NCI-H187 treated with DMSO at 0.1 percent for 48 hours (cell line): Measurements from ENCODE around the gene UNC5C.

Experiments
- DNase-seq: peaks from one replicate; lab custom pipeline; 2025; lab: John Stamatoyannopoulos, UW

Gene UNC5C

DNA sequence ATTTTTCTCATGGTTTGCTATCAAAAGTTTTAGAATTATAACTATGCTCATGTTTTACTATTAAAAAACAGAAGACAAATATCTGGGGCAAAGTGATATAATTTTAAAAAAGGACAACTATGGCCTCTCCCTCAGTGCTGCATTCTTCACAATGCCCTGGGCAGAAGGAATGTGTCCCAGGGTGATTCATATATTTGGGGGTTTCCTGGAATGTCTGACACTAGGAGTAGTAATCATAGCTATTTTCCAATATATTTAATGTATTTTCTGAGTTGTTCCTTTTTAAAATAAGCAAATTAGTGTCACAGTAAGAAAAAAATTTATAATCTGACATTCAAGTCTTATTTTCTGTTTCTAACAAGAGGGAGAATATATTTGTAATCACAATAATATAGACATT is 281.7 kb downstream of the UNC5C start:
- no peak for DNase-seq

DNA sequence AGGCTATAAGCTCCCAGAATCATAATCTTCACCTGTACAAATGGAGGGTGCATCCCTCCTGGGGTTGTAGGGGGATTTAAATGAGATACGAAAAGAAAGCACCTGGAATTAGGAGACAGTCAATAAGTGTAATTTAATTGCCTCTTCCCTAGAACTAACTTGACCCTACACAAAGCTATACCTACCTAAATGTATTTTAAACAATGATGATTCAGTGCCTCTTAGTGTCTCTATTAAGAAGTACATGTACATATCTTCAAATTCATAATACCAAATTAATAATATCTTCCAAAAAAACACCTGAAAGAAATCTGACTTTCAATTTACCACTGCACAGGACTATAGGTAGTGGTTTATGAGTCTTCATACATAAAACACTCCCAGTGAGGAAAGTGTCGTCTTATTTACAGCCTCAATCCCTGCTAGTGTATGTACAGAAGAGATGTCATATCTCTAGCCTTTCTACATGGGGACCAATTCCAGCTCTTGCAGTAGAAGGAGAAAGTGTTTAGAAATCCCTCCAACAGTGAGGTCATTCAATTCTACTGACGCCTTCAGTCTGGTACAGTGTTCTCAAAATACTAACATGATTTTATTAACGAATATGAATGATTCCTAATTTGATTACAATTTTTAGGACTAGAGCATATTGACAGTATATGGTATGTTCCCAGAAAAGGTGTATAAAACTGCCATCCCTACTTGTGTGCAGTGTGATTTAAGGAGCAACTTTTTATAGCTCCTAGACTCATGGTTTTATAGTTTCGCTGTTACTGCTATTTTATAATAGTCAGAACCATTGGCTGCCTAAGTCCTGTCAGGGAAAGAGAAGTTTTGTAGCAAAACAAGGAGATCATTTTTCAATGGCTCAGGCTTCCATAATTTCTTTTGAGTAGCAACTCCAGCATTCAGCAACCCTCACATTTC is 282.7 kb downstream of the UNC5C start:
- no peak for DNase-seq

DNA sequence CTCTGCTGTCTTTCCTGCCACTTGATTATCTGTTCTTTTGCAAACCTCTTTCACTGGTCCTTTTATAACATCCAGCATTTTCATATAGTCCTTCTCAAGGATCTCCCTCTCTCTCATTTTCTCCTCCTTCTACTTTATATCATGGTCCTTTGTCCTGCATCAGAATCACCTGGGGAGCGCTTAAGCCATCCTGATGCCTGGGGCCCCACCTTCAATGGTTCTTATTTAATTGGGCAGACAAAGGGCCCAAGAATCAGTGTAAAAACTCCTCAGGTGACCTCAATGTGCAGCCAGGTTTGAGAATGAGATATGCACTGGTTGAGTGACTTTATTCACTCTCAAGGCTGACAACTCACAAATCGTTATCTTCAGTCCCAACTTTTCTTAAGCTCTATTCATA is 283.9 kb downstream of the UNC5C start:
- DNase-seq: no peak

- DNase-seq: no peak
Observed at GRCh38 chr4:95263960-95264359, 284.8 kb downstream of the UNC5C start.

- DNase-seq: no peak
Observed at GRCh38 chr4:95263391-95263790, 285.4 kb downstream of the UNC5C start.

- DNase-seq: no peak
Observed at GRCh38 chr4:95256108-95256835, 292.5 kb downstream of the UNC5C start.

- DNase-seq: no peak
Observed at GRCh38 chr4:95255396-95256107, 293.2 kb downstream of the UNC5C start.

- DNase-seq: no peak
Observed at GRCh38 chr4:95251568-95251967, 297.2 kb downstream of the UNC5C start.

GRCh38 chr4:95250544-95251137 is 298.1 kb downstream of the UNC5C start:
- DNase-seq: no peak

GRCh38 chr4:95249426-95250021 is 299.2 kb downstream of the UNC5C start:
- DNase-seq: no peak

- DNase-seq: no peak
Observed at GRCh38 chr4:95248720-95249425, 299.9 kb downstream of the UNC5C start.

DNA sequence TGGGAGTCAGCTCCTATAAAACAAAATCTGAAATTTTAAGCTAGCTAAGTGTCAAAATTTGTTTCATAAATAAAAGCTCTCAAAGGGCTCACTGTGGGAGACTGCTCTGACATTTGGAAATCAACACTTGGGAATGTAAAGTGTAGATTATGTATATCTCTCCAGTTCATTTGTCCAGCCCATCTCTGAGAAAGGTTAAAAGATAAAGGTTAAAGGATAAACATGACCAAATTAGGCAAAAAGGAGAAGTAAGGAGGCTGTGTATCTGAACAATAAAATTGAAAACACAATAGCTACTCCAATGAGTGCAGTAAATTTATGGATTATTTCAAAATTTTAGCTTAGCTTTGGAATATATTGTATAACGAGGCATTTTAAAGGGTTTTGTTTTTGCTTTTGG is 304.9 kb downstream of the UNC5C start:
- no peak for DNase-seq

DNA sequence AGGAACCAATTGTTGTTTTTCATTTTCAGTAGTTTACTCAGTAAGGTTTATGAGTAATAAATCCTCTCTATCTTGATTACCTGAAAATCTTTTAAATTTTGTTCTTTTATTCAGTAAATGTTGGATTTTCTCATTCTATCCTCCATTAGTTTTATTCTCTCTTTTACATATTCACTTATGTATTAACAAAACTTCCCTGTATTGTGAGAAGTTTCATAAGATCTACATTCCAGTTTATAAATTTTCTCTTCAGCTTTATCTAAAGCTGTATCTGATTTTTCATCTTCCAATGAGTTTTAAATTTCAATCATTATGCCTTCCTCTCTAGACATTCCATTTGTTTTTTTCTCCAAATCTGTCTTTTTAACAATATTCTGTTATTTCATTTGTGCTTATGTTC is 310.2 kb downstream of the UNC5C start:
- no peak for DNase-seq

- no peak for DNase-seq
Observed at GRCh38 chr4:95232358-95233156, 316.2 kb downstream of the UNC5C start.

DNA sequence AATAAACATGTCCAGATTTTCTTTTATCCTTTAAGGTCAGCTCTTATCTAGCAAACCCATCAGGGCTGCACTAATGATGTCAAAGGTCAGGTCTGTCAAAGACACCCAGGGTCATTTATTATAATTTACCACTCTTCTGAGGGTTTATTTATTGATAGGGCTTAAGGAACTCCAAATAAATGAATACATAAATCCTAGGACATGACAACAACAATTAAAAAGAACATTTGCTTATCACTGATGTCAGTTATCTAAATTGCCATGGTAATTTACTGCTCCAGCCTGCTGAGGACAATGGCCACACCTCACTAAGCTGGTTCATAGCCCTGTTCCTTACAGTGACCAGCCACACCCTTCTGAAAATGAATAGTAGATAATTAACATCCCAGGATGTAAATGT is 317.1 kb downstream of the UNC5C start:
- no peak for DNase-seq

GRCh38 chr4:95225849-95226248 is 322.9 kb downstream of the UNC5C start:
- DNase-seq: no peak

- DNase-seq: no peak
Observed at GRCh38 chr4:95224402-95224801, 324.4 kb downstream of the UNC5C start.

- DNase-seq: no peak
Observed at GRCh38 chr4:95220205-95221175, 328.3 kb downstream of the UNC5C start.

GRCh38 chr4:95219109-95219508 is 329.7 kb downstream of the UNC5C start:
- DNase-seq: no peak
